GM23338 (cell line): ENCODE results near the gene JAG1. TPM values are rescaled to one million over a fixed set of nuclear protein-coding genes. Genes with fewer than 3 reads are reported as not detected.

Source experiments
- ATAC-seq: fragments of 200-7000 bp; cut with Tn5 transposase; 3 replicates; pipeline ENCODE4 v1.9.1; 2020
- DNase-seq: peaks from one replicate; pipeline ENCODE4 v3.0.0-alpha.2; 2015; ENCODE audit warnings: low spot score
- H2AFZ ChIP-seq: fragments of 200-600 bp; sonication (generic); 2 replicates; pipeline ENCODE4 v1.8.0; 2016; ENCODE audit warnings: antibody characterized with exemption, mild to moderate bottlenecking, moderate library complexity
- H3F3A ChIP-seq: fragments of 200-600 bp; sonication (generic); replicated peaks from 2 replicates; pipeline ENCODE4 v1.8.0; 2017; ENCODE audit warnings: antibody characterized with exemption, mixed run types, low read depth
- H3K27ac ChIP-seq: fragments of 200-600 bp; sonication (generic); 2 replicates; pipeline ENCODE4 v1.6.1; 2016; ENCODE audit warnings: low read depth
- H3K27me3 ChIP-seq: fragments of 200-600 bp; sonication (generic); 2 replicates; pipeline ENCODE4 v1.8.0; 2016; ENCODE audit warnings: mild to moderate bottlenecking, mixed run types, moderate library complexity; ENCODE audit not compliant: insufficient read depth
- H3K36me3 ChIP-seq: fragments of 200-600 bp; sonication (generic); 2 replicates; pipeline ENCODE4 v1.8.0; 2016; ENCODE audit warnings: mild to moderate bottlenecking; ENCODE audit not compliant: insufficient read depth
- H3K4me1 ChIP-seq: fragments of 200-600 bp; sonication (generic); 2 replicates; pipeline ENCODE4 v1.8.0; 2016; ENCODE audit warnings: mild to moderate bottlenecking, moderate library complexity; ENCODE audit not compliant: insufficient read depth
- H3K4me2 ChIP-seq: fragments of 200-600 bp; sonication (generic); 2 replicates; pipeline ENCODE4 v1.7.1; 2017; ENCODE audit warnings: mixed run types
- H3K4me3 ChIP-seq: fragments of 200-600 bp; sonication (generic); 2 replicates; pipeline ENCODE4 v1.6.1; 2016; ENCODE audit warnings: mixed run types
- H3K79me2 ChIP-seq: fragments of 200-600 bp; sonication (generic); replicated peaks from 2 replicates; pipeline ENCODE4 v1.8.0; 2017; ENCODE audit warnings: mild to moderate bottlenecking; ENCODE audit not compliant: insufficient read depth
- H3K9me2 ChIP-seq: fragments of 200-600 bp; sonication (generic); 2 replicates; pipeline ENCODE4 v1.8.0; 2017; ENCODE audit not compliant: insufficient read depth
- H4K20me1 ChIP-seq: fragments of 200-600 bp; sonication (generic); replicated peaks from 2 replicates; pipeline ENCODE4 v1.8.0; 2017; ENCODE audit warnings: mild to moderate bottlenecking; ENCODE audit not compliant: insufficient read depth
- H3K27ac Mint-ChIP-seq: 2 replicates; pipeline ENCODE4 v1.8.0; 2020; ENCODE audit warnings: inconsistent platforms, mild to moderate bottlenecking, moderate library complexity, mixed read lengths
- H3K27me3 Mint-ChIP-seq: 3 replicates; pipeline ENCODE4 v1.8.0; 2022; ENCODE audit warnings: low read depth, mild to moderate bottlenecking, moderate library complexity, mixed read lengths, inconsistent platforms; ENCODE audit not compliant: insufficient read depth, poor library complexity
- H3K36me3 Mint-ChIP-seq: 3 replicates; pipeline ENCODE4 v1.8.0; 2021; ENCODE audit warnings: low read depth, mild to moderate bottlenecking, inconsistent platforms, moderate library complexity, mixed read lengths
- H3K4me1 Mint-ChIP-seq: 3 replicates; pipeline ENCODE4 v1.8.0; 2020; ENCODE audit warnings: mild to moderate bottlenecking, inconsistent platforms, mixed read lengths
- H3K4me3 Mint-ChIP-seq: 3 replicates; pipeline ENCODE4 v1.8.0; 2021; ENCODE audit warnings: moderate library complexity, mild to moderate bottlenecking, inconsistent platforms, mixed read lengths
- H3K9me3 Mint-ChIP-seq: 3 replicates; pipeline ENCODE4 v1.8.0; 2020; ENCODE audit warnings: moderate library complexity, mild to moderate bottlenecking, inconsistent platforms, mixed read lengths
- EZH2phosphoT487 ChIP-seq: fragments of 200-600 bp; sonication (generic); IDR thresholded peaks from one replicate; pipeline ENCODE4 v1.8.1; 2018; ENCODE audit warnings: antibody characterized with exemption; ENCODE audit not compliant: unreplicated experiment
- NANOG ChIP-seq: IDR thresholded peaks from 2 replicates; pipeline ENCODE4 v1.6.1; 2016; ENCODE audit warnings: antibody characterized with exemption, borderline replicate concordance
- ZNF114 ChIP-seq: fragments of 250-450 bp; sonication (Bioruptor Pico); IDR thresholded peaks from 2 replicates; pipeline ENCODE4 v1.5.0; 2020; ENCODE audit warnings: mild to moderate bottlenecking, moderate library complexity
- ZNF331 ChIP-seq: fragments of 250-450 bp; sonication (Bioruptor Pico); IDR thresholded peaks from 2 replicates; pipeline ENCODE4 v1.5.0; 2020; ENCODE audit warnings: low read depth, mild to moderate bottlenecking, moderate library complexity
- polyA plus RNA-seq: library from polyadenylated mRNA; unstranded; fragments of >200 nt; fragmentation: Nextera tagmentation; extraction: Ambion mirVana; gene quantifications from 2 replicates; pipeline ENCODE4 v1.2.1, GENCODE V29; 2016
- total RNA-seq: library from RNA; depleted of rRNA; stranded (reverse); fragments of >200 nt; shearing (Covaris generic); gene quantifications from 2 replicates; pipeline ENCODE4 v1.2.3, GENCODE V29; 2014
- TF ChIP-seq, protein P1 (sequence below): IDR thresholded peaks from one replicate; pipeline ENCODE4 v1.6.1; 2018; ENCODE audit warnings: antibody characterized with exemption; ENCODE audit not compliant: unreplicated experiment
- TF ChIP-seq, protein P2 (sequence below): fragments of 250-450 bp; sonication (Bioruptor Pico); IDR thresholded peaks from 2 replicates; pipeline ENCODE4 v1.5.0; 2020; ENCODE audit warnings: mild to moderate bottlenecking, moderate library complexity

The JAG1 gene
- total and polyA plus RNA-seq, 2 experiments from 2014 or later: 9.7 to 46.5 TPM

DNA sequence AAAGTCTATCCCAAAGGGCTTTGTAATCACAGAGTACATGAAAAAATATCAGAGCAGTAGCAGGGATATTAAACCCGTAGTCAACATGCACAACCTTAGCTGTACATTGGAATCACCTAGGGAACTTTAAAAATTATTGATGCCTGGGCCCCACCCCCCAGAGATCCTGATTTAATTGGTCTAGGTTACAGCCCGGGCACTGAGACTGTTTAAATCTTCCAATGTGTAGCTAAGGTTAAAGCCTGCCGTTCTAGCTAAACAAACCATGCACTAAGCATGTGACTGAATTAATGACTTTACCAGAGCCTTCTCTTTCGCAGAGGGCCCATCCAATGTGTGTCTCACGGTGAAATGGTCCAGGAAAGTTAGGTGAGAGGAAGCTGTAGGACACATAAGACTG is 14.1 kb upstream of the JAG1 start:
- H3K4me3 ChIP-seq: no peak overlapping the region

DNA sequence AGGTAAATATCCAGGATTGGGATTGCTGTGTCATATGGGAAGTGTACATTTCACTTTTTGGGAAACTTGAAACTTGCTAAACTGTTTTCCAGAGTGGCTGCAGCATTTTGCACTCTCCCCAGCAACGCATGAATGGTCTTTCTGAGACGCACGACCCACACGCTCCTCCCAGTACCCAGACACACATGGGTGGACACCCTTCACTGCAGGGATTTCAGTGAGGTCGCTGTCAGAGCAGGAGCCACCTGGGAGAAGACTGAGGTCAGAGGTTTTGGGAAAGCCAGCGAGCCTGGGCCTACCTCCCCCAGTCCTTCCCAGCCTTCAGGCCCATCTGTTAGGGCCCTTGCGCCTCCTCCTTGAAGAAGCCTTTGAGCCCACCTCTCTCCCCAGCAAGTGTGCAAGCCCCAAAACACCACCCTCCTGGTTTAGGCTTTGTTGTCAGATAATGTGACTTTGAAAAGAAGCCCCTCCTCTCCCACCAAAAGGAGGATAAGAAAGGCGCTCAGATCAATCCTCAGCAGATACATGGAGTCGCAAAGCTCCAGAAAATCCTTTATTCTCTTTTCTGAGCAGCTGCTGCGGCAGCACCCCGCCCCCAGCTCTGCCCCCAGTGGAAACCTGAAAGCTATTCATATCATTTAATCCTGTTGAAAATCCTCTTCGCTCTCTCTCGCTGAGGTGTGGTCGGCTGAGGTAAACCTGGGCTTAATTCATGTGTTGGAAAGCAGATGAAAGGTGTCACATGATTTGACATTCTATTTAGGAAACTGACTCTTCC is 12.7 kb upstream of the JAG1 start:
- Histone ChIP-seq H3K4me1 (peaks cover 8% of the 10 kb centered on the region; the same call in 1 of the 2 replicates), H3K36me3 (no peaks in the 10 kb centered on the region), H3K79me2 (no peaks in the 10 kb centered on the region), H4K20me1 (no peaks in the 10 kb centered on the region), H3K4me2 (no peak overlapping the region), H3K27ac (no peak overlapping the region), H2AFZ (peak overlapping the region; percentile 97), H3K9me2 (peaks cover 13% of the 10 kb centered on the region), H3F3A (no peaks in the 10 kb centered on the region), H3K4me3 (no peak overlapping the region), H3K27me3 (no peaks in the 10 kb centered on the region)
- Mint-ChIP-seq H3K9me3 (no peaks in the 10 kb centered on the region), H3K4me1 (peaks cover 10% of the 10 kb centered on the region; the same call in 2 of the 3 replicates), H3K27me3 (peaks cover 2% of the 10 kb centered on the region), H3K27ac (no peak overlapping the region), H3K36me3 (no peaks in the 10 kb centered on the region), H3K4me3 (no peak overlapping the region)
- no peak for DNase-seq
- TF ChIP-seq ZNF331 (CRISPR knock-in tag) (no peak), EZH2phosphoT487 (no peak), NANOG (no peak)
- TF ChIP-seq, protein P1, sequence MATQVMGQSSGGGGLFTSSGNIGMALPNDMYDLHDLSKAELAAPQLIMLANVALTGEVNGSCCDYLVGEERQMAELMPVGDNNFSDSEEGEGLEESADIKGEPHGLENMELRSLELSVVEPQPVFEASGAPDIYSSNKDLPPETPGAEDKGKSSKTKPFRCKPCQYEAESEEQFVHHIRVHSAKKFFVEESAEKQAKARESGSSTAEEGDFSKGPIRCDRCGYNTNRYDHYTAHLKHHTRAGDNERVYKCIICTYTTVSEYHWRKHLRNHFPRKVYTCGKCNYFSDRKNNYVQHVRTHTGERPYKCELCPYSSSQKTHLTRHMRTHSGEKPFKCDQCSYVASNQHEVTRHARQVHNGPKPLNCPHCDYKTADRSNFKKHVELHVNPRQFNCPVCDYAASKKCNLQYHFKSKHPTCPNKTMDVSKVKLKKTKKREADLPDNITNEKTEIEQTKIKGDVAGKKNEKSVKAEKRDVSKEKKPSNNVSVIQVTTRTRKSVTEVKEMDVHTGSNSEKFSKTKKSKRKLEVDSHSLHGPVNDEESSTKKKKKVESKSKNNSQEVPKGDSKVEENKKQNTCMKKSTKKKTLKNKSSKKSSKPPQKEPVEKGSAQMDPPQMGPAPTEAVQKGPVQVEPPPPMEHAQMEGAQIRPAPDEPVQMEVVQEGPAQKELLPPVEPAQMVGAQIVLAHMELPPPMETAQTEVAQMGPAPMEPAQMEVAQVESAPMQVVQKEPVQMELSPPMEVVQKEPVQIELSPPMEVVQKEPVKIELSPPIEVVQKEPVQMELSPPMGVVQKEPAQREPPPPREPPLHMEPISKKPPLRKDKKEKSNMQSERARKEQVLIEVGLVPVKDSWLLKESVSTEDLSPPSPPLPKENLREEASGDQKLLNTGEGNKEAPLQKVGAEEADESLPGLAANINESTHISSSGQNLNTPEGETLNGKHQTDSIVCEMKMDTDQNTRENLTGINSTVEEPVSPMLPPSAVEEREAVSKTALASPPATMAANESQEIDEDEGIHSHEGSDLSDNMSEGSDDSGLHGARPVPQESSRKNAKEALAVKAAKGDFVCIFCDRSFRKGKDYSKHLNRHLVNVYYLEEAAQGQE: no peak
- ATAC-seq: peak; percentile 45; the same call in 2 of the 3 replicates

More for the DNA sequence above, 14.1 kb upstream of the JAG1 start:
- H3K27me3 Mint-ChIP-seq: peaks cover 2% of the 10 kb centered on the region
- Histone ChIP-seq H3F3A (no peaks in the 10 kb centered on the region), H3K79me2 (no peaks in the 10 kb centered on the region), H3K4me2 (no peak overlapping the region), H3K36me3 (no peaks in the 10 kb centered on the region), H2AFZ (no peak overlapping the region), H3K27ac (no peak overlapping the region), H3K27me3 (no peaks in the 10 kb centered on the region), H4K20me1 (no peaks in the 10 kb centered on the region), H3K9me2 (peaks cover 13% of the 10 kb centered on the region), H3K4me1 (peaks cover 18% of the 10 kb centered on the region)
- no peaks in the 10 kb centered on the region for H3K36me3 Mint-ChIP-seq
- no peaks in the 10 kb centered on the region for H3K9me3 Mint-ChIP-seq
- ATAC-seq (no peak), DNase-seq (no peak)
- H3K27ac Mint-ChIP-seq: no peak overlapping the region
- H3K4me3 Mint-ChIP-seq: no peak overlapping the region
- H3K4me1 Mint-ChIP-seq: peaks cover 20% of the 10 kb centered on the region
- TF ChIP-seq ZNF331 (CRISPR knock-in tag): no peak

DNA sequence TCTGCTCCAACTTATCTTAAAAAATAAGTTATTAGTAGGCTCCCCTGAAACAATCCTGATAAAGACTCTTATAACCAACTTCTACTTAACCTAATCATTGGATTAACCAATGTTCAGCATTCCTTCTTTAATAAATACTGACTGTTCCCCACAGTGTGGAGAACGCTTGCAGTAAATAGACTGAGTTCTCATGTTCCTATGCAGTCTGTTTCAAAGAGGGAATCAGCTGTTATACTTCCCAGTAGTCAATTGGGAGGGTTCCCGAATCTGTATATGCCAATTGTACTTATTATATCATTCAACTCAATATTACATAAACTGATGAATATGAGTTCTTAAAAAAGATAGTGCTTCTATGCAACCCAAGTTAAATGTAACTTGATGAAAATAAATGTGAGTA is 9.7 kb upstream of the JAG1 start:
- H3K4me1 Mint-ChIP-seq: peaks cover 9% of the 10 kb centered on the region; the same call in 2 of the 3 replicates
- Histone ChIP-seq H3K4me3 (no peak overlapping the region), H4K20me1 (no peaks in the 10 kb centered on the region), H3K4me1 (peaks cover 21% of the 10 kb centered on the region), H3K27ac (no peak overlapping the region), H3F3A (no peaks in the 10 kb centered on the region), H3K79me2 (no peaks in the 10 kb centered on the region), H3K9me2 (peaks cover 2% of the 10 kb centered on the region), H2AFZ (no peak overlapping the region), H3K4me2 (no peak overlapping the region), H3K27me3 (no peaks in the 10 kb centered on the region), H3K36me3 (no peaks in the 10 kb centered on the region)
- H3K4me3 Mint-ChIP-seq: no peak overlapping the region
- H3K27me3 Mint-ChIP-seq: no peaks in the 10 kb centered on the region
- ATAC-seq (no peak), DNase-seq (no peak)
- H3K27ac Mint-ChIP-seq: no peak overlapping the region
- no peaks in the 10 kb centered on the region for H3K36me3 Mint-ChIP-seq
- no peaks in the 10 kb centered on the region for H3K9me3 Mint-ChIP-seq
- TF ChIP-seq, protein P2, sequence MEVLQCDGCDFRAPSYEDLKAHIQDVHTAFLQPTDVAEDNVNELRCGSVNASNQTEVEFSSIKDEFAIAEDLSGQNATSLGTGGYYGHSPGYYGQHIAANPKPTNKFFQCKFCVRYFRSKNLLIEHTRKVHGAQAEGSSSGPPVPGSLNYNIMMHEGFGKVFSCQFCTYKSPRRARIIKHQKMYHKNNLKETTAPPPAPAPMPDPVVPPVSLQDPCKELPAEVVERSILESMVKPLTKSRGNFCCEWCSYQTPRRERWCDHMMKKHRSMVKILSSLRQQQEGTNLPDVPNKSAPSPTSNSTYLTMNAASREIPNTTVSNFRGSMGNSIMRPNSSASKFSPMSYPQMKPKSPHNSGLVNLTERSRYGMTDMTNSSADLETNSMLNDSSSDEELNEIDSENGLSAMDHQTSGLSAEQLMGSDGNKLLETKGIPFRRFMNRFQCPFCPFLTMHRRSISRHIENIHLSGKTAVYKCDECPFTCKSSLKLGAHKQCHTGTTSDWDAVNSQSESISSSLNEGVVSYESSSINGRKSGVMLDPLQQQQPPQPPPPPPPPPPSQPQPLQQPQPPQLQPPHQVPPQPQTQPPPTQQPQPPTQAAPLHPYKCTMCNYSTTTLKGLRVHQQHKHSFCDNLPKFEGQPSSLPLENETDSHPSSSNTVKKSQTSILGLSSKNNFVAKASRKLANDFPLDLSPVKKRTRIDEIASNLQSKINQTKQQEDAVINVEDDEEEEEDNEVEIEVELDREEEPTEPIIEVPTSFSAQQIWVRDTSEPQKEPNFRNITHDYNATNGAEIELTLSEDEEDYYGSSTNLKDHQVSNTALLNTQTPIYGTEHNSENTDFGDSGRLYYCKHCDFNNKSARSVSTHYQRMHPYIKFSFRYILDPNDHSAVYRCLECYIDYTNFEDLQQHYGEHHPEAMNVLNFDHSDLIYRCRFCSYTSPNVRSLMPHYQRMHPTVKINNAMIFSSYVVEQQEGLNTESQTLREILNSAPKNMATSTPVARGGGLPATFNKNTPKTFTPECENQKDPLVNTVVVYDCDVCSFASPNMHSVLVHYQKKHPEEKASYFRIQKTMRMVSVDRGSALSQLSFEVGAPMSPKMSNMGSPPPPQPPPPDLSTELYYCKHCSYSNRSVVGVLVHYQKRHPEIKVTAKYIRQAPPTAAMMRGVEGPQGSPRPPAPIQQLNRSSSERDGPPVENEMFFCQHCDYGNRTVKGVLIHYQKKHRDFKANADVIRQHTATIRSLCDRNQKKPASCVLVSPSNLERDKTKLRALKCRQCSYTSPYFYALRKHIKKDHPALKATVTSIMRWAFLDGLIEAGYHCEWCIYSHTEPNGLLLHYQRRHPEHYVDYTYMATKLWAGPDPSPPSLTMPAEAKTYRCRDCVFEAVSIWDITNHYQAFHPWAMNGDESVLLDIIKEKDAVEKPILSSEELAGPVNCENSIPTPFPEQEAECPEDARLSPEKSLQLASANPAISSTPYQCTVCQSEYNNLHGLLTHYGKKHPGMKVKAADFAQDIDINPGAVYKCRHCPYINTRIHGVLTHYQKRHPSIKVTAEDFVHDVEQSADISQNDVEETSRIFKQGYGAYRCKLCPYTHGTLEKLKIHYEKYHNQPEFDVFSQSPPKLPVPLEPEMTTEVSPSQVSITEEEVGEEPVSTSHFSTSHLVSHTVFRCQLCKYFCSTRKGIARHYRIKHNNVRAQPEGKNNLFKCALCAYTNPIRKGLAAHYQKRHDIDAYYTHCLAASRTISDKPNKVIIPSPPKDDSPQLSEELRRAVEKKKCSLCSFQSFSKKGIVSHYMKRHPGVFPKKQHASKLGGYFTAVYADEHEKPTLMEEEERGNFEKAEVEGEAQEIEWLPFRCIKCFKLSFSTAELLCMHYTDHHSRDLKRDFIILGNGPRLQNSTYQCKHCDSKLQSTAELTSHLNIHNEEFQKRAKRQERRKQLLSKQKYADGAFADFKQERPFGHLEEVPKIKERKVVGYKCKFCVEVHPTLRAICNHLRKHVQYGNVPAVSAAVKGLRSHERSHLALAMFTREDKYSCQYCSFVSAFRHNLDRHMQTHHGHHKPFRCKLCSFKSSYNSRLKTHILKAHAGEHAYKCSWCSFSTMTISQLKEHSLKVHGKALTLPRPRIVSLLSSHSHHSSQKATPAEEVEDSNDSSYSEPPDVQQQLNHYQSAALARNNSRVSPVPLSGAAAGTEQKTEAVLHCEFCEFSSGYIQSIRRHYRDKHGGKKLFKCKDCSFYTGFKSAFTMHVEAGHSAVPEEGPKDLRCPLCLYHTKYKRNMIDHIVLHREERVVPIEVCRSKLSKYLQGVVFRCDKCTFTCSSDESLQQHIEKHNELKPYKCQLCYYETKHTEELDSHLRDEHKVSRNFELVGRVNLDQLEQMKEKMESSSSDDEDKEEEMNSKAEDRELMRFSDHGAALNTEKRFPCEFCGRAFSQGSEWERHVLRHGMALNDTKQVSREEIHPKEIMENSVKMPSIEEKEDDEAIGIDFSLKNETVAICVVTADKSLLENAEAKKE (CRISPR knock-in tag): no peak
- TF ChIP-seq ZNF114: no peak
